CD14-positive monocyte (primary cell): ENCODE measurements around the gene FOXJ3. TPM values are rescaled to one million over a fixed set of nuclear protein-coding genes. Genes with fewer than 3 reads are reported as not detected.

Source experiments
- DNase-seq, 3 donors: peaks; one replicate each; pipeline ENCODE4 v3.0.0-alpha.2; 2011 to 2022
- H2AFZ ChIP-seq: 2 replicates; pipeline ENCODE4 v1.6.0; 2012; ENCODE audit warnings: mild to moderate bottlenecking, low read depth, low read length, inconsistent platforms; ENCODE audit not compliant: insufficient read depth, poor library complexity, severe bottlenecking
- H3K27ac ChIP-seq, 2 donors: 1 replicate in 1 of 2; 2 replicates in 1 of 2; pipeline ENCODE4 v1.5.1; 2012 to 2013; ENCODE audit warnings: low read length in 2 of 2, control low read depth in 1 of 2, inconsistent platforms in 1 of 2, low read depth in 1 of 2, mild to moderate bottlenecking in 1 of 2
- H3K27me3 ChIP-seq, 2 donors: one replicate each; pipeline versions ENCODE4 v1.6.0 to v1.6.1; 2011 to 2013; ENCODE audit warnings: low read length in 2 of 2; ENCODE audit not compliant: control insufficient read depth in 2 of 2, insufficient read depth in 2 of 2
- H3K36me3 ChIP-seq, 2 donors: replicated peaks in 1 of 2; 1 replicate in 1 of 2; 2 replicates in 1 of 2; pipeline versions ENCODE4 v1.5.1 to v1.6.1; 2012 to 2013; ENCODE audit warnings: low read length in 2 of 2, control low read depth in 1 of 2, inconsistent platforms in 1 of 2, mild to moderate bottlenecking in 1 of 2; ENCODE audit not compliant: insufficient read depth in 2 of 2, control insufficient read depth in 1 of 2
- H3K4me1 ChIP-seq, 2 donors: 1 replicate in 1 of 2; 2 replicates in 1 of 2; pipeline versions ENCODE4 v1.5.1 to v1.6.1; 2012 to 2013; ENCODE audit warnings: low read length in 2 of 2, control low read depth in 1 of 2, inconsistent platforms in 1 of 2, mild to moderate bottlenecking in 1 of 2, moderate library complexity in 1 of 2; ENCODE audit not compliant: insufficient read depth in 2 of 2, control insufficient read depth in 1 of 2
- H3K4me2 ChIP-seq: replicated peaks from 2 replicates; pipeline ENCODE3; 2012; ENCODE audit warnings: low read length, moderate library complexity, mild to moderate bottlenecking; ENCODE audit not compliant: poor library complexity, severe bottlenecking; ENCODE audit errors: extremely low read depth
- H3K4me3 ChIP-seq, 3 experiments: fragments of 200-600 bp in 1 of 3; sonication (generic) in 1 of 3; replicated peaks in 1 of 3; 1 replicate in 2 of 3; 2 replicates in 1 of 3; pipeline ENCODE4 v1.5.1; 2011 to 2013; ENCODE audit warnings: low read length in 3 of 3, mild to moderate bottlenecking in 3 of 3, control low read depth in 2 of 3, low read depth in 2 of 3, inconsistent platforms in 1 of 3, moderate library complexity in 1 of 3
- H3K79me2 ChIP-seq: 2 replicates; pipeline ENCODE4 v1.6.0; 2012; ENCODE audit warnings: mild to moderate bottlenecking, control low read depth, inconsistent platforms, low read length, moderate library complexity; ENCODE audit not compliant: insufficient read depth
- H3K9ac ChIP-seq: 2 replicates; pipeline ENCODE4 v1.6.0; 2017; ENCODE audit warnings: low read length, mild to moderate bottlenecking; ENCODE audit not compliant: insufficient read depth, poor library complexity, severe bottlenecking
- H3K9me3 ChIP-seq, 2 donors: replicated peaks in 1 of 2; 1 replicate in 1 of 2; 2 replicates in 1 of 2; pipeline versions ENCODE4 v1.5.1 to v1.6.1; 2012 to 2013; ENCODE audit warnings: low read length in 2 of 2, control low read depth in 1 of 2; ENCODE audit not compliant: control insufficient read depth in 1 of 2, insufficient read depth in 1 of 2
- H4K20me1 ChIP-seq: 2 replicates; pipeline ENCODE4 v1.6.0; 2012; ENCODE audit warnings: mild to moderate bottlenecking, low read length, control low read depth, moderate library complexity; ENCODE audit not compliant: insufficient read depth
- H3K27ac Mint-ChIP-seq, 7 donors: one replicate each; pipeline ENCODE4 v1.8.0; 2020; ENCODE audit warnings: mild to moderate bottlenecking in 7 of 7, mixed read lengths in 7 of 7, moderate library complexity in 6 of 7, inconsistent platforms in 2 of 7
- H3K27me3 Mint-ChIP-seq, 3 donors: one replicate each; pipeline ENCODE4 v1.8.0; 2021 to 2022; ENCODE audit warnings: low read depth in 3 of 3, mild to moderate bottlenecking in 3 of 3, mixed read lengths in 3 of 3, moderate library complexity in 3 of 3, inconsistent platforms in 1 of 3
- H3K36me3 Mint-ChIP-seq, 2 donors: one replicate each; pipeline ENCODE4 v1.8.0; 2020; ENCODE audit warnings: mixed read lengths in 2 of 2, inconsistent platforms in 1 of 2, mild to moderate bottlenecking in 1 of 2
- H3K4me1 Mint-ChIP-seq: one replicate; pipeline ENCODE4 v1.8.0; 2020; ENCODE audit warnings: mild to moderate bottlenecking, mixed read lengths
- H3K4me3 Mint-ChIP-seq, 2 donors: one replicate each; pipeline ENCODE4 v1.8.0; 2020; ENCODE audit warnings: mild to moderate bottlenecking in 2 of 2, mixed read lengths in 2 of 2, moderate library complexity in 1 of 2
- H3K9me3 Mint-ChIP-seq, 7 donors: one replicate each; pipeline ENCODE4 v1.8.0; 2020 to 2022; ENCODE audit warnings: mixed read lengths in 7 of 7, mild to moderate bottlenecking in 6 of 7, moderate library complexity in 6 of 7, inconsistent platforms in 2 of 7
- CTCF ChIP-seq: fragments of 200-600 bp; IDR thresholded peaks from one replicate; pipeline ENCODE4 v1.8.0; 2022; ENCODE audit warnings: antibody characterized with exemption, mild to moderate bottlenecking
- WGBS: methylation state at CpG from one replicate; pipeline ENCODE4 v1.1.5; 2013; ENCODE audit warnings: missing lambda C conversion rate; ENCODE audit not compliant: insufficient coverage; 5-methylcytosine and 5-hydroxymethylcytosine counted together
- intact Hi-C, 2 donors: fragments of 100-400 bp; cut with micrococcal nuclease; formaldehyde crosslinking; loops; one replicate each; pipeline versions ENCODE4 v1.15.0 to v1.15.1; 2023
- polyA plus RNA-seq, 3 donors: library from polyadenylated mRNA; depleted of rRNA in 1 of 3; unstranded in 2 of 3; stranded (reverse) in 1 of 3; fragments of 300-500 nt in 2 of 3; fragments of >200 nt in 1 of 3; fragmentation: Illumina TruSeq in 2 of 3; gene quantifications; 1 replicate in 2 of 3; 2 replicates in 1 of 3; pipeline ENCODE4 v1.2.3, GENCODE V29; 2012 to 2021

FOXJ3 gene
- polyA plus RNA-seq, 3 donors: 10.2 to 18.5 (median 18.4) TPM

DNA sequence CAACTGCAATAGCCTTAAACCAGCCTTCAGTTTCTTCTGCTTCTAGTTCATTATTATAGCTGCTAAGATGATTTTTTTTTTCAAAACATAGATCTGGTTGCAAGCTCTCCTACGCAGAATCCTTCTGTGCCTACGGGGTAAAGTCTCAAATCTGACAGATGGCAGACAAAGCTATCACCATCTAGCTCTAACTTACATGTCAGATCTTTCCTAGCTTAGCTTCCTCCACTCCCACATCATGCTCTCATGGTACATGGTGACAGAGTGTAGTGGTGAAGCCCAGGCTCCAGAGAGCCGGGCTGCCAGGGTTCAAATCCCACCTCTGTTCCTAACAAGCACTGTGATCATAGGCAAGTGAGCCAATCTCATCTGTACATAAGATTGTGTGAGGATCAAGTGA, 206.1 kb downstream of the FOXJ3 start:
- TF ChIP-seq CTCF: no peak
- no peaks in the 10 kb centered on the region for H3K4me1 ChIP-seq
- no peaks in the 10 kb centered on the region for H3K36me3 ChIP-seq
- Mint-ChIP-seq H3K27ac (no peak overlapping the region), H3K4me3 (no peak overlapping the region), H3K9me3 (peaks cover 0 to 4% (median 2%) of the 10 kb centered on the region in 7 donors), H3K36me3 (no peaks in the 10 kb centered on the region), H3K27me3 (peaks cover 0 to 3% (median 1%) of the 10 kb centered on the region in 3 donors), H3K4me1 (no peaks in the 10 kb centered on the region)
- no peaks in the 10 kb centered on the region for H3K9me3 ChIP-seq
- no peak overlapping the region for H2AFZ ChIP-seq
- H3K4me2 ChIP-seq: no peak overlapping the region
- no peaks in the 10 kb centered on the region for H3K79me2 ChIP-seq
- intact Hi-C loops: no loop called here
- H3K4me3 ChIP-seq: no peak overlapping the region
- no peak overlapping the region for H3K9ac ChIP-seq
- H4K20me1 ChIP-seq: no peaks in the 10 kb centered on the region
- H3K27ac ChIP-seq: no peak overlapping the region
- H3K27me3 ChIP-seq: no peaks in the 10 kb centered on the region
- no CpG with 5 or more reads among the region's 3 CpGs for WGBS
- no peak for DNase-seq

DNA sequence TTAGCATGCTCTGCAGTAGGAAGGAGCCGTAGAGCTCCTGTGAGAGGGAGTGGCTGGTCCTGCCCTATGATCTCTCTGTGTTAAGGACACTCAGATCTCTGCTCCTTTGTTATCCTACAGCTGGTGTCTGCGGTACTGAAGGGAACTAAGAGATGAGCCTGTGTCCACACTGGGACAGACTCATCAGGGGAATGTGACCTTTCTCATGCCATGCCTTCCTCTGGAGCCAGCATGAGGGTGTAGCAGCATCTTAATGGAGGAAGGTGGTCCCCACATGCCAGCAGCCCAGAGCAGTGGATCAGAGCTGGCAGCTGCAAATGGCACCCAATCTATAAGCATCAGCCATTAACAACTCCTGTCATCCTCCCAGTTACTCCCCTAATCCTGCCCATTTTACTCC, 206.5 kb downstream of the FOXJ3 start:
- intact Hi-C loops: no loop called here

More for the DNA sequence above, 206.5 kb downstream of the FOXJ3 start:
- Histone ChIP-seq H3K36me3 (no peaks in the 10 kb centered on the region), H3K27ac (no peak overlapping the region), H2AFZ (no peak overlapping the region), H3K9ac (no peak overlapping the region), H4K20me1 (no peaks in the 10 kb centered on the region), H3K9me3 (no peaks in the 10 kb centered on the region), H3K27me3 (no peaks in the 10 kb centered on the region), H3K4me2 (no peak overlapping the region), H3K4me3 (no peak overlapping the region), H3K4me1 (no peaks in the 10 kb centered on the region), H3K79me2 (no peaks in the 10 kb centered on the region)
- Mint-ChIP-seq H3K4me1 (no peaks in the 10 kb centered on the region), H3K4me3 (no peak overlapping the region), H3K9me3 (peaks cover 0 to 4% (median 2%) of the 10 kb centered on the region in 7 donors), H3K27me3 (peaks cover 0 to 3% (median 1%) of the 10 kb centered on the region in 3 donors), H3K27ac (no peak overlapping the region), H3K36me3 (no peaks in the 10 kb centered on the region)
- DNase-seq: no peak
- 100% methylated on average over 1 of the region's 2 CpGs for WGBS
- no peak for TF ChIP-seq CTCF
